Osteocyte (in vitro differentiated cells): ENCODE results near the gene CD82. TPM values are rescaled to one million over a fixed set of nuclear protein-coding genes. Genes with fewer than 3 reads are reported as not detected.

Experiments
- DNase-seq: peaks from one replicate; pipeline ENCODE4 v3.0.0; 2021; ENCODE audit warnings: mixed read lengths; ENCODE audit not compliant: unreplicated experiment; ENCODE audit errors: extremely low spot score
- H3K27ac Mint-ChIP-seq: one replicate; pipeline ENCODE4 v1.8.0; 2021; ENCODE audit warnings: mild to moderate bottlenecking, mixed read lengths; ENCODE audit not compliant: unreplicated experiment
- H3K27me3 Mint-ChIP-seq: one replicate; pipeline ENCODE4 v1.8.0; 2021; ENCODE audit warnings: mixed read lengths; ENCODE audit not compliant: unreplicated experiment
- H3K36me3 Mint-ChIP-seq: one replicate; pipeline ENCODE4 v1.8.0; 2021; ENCODE audit warnings: mixed read lengths; ENCODE audit not compliant: unreplicated experiment
- H3K4me1 Mint-ChIP-seq: one replicate; pipeline ENCODE4 v1.8.0; 2021; ENCODE audit warnings: mixed read lengths; ENCODE audit not compliant: unreplicated experiment
- H3K4me3 Mint-ChIP-seq: one replicate; pipeline ENCODE4 v1.8.0; 2021; ENCODE audit warnings: mild to moderate bottlenecking, moderate library complexity, mixed read lengths; ENCODE audit not compliant: unreplicated experiment
- H3K9me3 Mint-ChIP-seq: one replicate; pipeline ENCODE4 v1.8.0; 2021; ENCODE audit warnings: mixed read lengths; ENCODE audit not compliant: unreplicated experiment
- CTCF ChIP-seq: fragments of 200-600 bp; sonication (generic); IDR thresholded peaks from 2 replicates; pipeline ENCODE4 v1.5.0; 2021; ENCODE audit warnings: antibody characterized with exemption, mild to moderate bottlenecking, moderate library complexity
- total RNA-seq: library from RNA; stranded (reverse); gene quantifications from 2 replicates; pipeline ENCODE4 v1.2.1, GENCODE V29; 2021

The CD82 gene
- total RNA-seq, 1 donor from 2014 or later: 34.6 TPM

- Mint-ChIP-seq H3K4me1 (peaks cover 5% of the 10 kb centered on the region), H3K4me3 (no peak overlapping the region), H3K36me3 (no peaks in the 10 kb centered on the region), H3K27ac (no peak overlapping the region), H3K27me3 (no peaks in the 10 kb centered on the region), H3K9me3 (no peaks in the 10 kb centered on the region)
- TF ChIP-seq CTCF: peak; percentile 99
- DNase-seq: peak; percentile 93
Measured at GRCh38 chr11:44621140-44621681, 55.7 kb downstream of the CD82 start.

- DNase-seq: no peak
- no peak overlapping the region for H3K27ac Mint-ChIP-seq
- TF ChIP-seq CTCF: no peak
- H3K27me3 Mint-ChIP-seq: no peaks in the 10 kb centered on the region
- peaks cover 5% of the 10 kb centered on the region for H3K4me1 Mint-ChIP-seq
- no peaks in the 10 kb centered on the region for H3K9me3 Mint-ChIP-seq
- H3K4me3 Mint-ChIP-seq: no peak overlapping the region
- no peaks in the 10 kb centered on the region for H3K36me3 Mint-ChIP-seq
Measured at GRCh38 chr11:44621784-44622183, 56.3 kb downstream of the CD82 start.

GRCh38 chr11:44622190-44622650 lies 56.8 kb downstream of the CD82 start:
- Mint-ChIP-seq H3K27ac (no peak overlapping the region), H3K4me1 (peaks cover 6% of the 10 kb centered on the region), H3K9me3 (no peaks in the 10 kb centered on the region), H3K36me3 (no peaks in the 10 kb centered on the region), H3K27me3 (no peaks in the 10 kb centered on the region), H3K4me3 (no peak overlapping the region)
- peak; percentile 77 for DNase-seq
- TF ChIP-seq CTCF: no peak

GRCh38 chr11:44622721-44623258 lies 57.3 kb downstream of the CD82 start:
- no peak for DNase-seq
- H3K4me3 Mint-ChIP-seq: no peak overlapping the region
- no peak overlapping the region for H3K27ac Mint-ChIP-seq
- no peaks in the 10 kb centered on the region for H3K9me3 Mint-ChIP-seq
- H3K4me1 Mint-ChIP-seq: peaks cover 12% of the 10 kb centered on the region
- no peak for TF ChIP-seq CTCF
- no peaks in the 10 kb centered on the region for H3K36me3 Mint-ChIP-seq
- H3K27me3 Mint-ChIP-seq: no peaks in the 10 kb centered on the region

GRCh38 chr11:44623341-44623730 lies 57.9 kb downstream of the CD82 start:
- H3K4me3 Mint-ChIP-seq: no peak overlapping the region
- peak; percentile 73 for DNase-seq
- no peaks in the 10 kb centered on the region for H3K27me3 Mint-ChIP-seq

More at GRCh38 chr11:44623341-44623730, 57.9 kb downstream of the CD82 start:
- Mint-ChIP-seq H3K36me3 (no peaks in the 10 kb centered on the region), H3K4me1 (peaks cover 17% of the 10 kb centered on the region), H3K9me3 (no peaks in the 10 kb centered on the region), H3K27ac (no peak overlapping the region)
- no peak for TF ChIP-seq CTCF
